Measurements from ENCODE around the gene KRT1.

DNA sequence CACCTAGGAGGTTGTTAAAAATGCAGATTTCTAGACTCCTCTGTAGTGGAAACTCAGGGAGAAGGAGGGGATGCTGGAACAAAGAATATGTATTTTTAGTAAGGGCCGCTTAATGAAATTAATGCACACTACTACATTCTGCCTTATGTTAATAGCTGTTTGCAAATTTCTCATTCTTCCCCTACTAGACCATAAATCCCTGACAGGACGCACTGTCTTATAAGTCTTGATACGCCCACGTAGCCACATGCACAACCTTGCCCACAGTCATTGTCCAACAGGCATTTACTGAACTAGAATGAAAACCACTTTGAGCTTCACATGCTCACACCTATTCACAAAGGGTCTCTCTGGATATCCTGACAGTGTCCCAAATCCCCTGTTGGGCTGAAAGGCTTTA, 38.7 kb downstream of the KRT1 start:
- no peak for TF ChIP-seq SP1 (IDR thresholded peaks at IDR 0.05; ENCODE audit: low read depth, low read length)
- no peak for TF ChIP-seq CREM (IDR thresholded peaks at IDR 0.05; ENCODE audit: low read depth)
- no peak for TF ChIP-seq EZH2 (IDR thresholded peaks at IDR 0.05; ENCODE audit: borderline replicate concordance, control insufficient read depth, low read depth, low read length)
- no peak for TF ChIP-seq EGR1 (IDR thresholded peaks at IDR 0.05; ENCODE audit: borderline replicate concordance in 1 of 2, low read depth in 2 of 2, low read length in 2 of 2)

Data from GM12878 (cell line).